Small intestine (tissue), 7 donors: ENCODE measurements around the gene RGS9BP. TPM values are rescaled to one million over a fixed set of nuclear protein-coding genes. Genes with fewer than 3 reads are reported as not detected.
"Not testable (repeated sequence)": the region's sequence is repeated elsewhere in the genome, so short reads cannot be mapped to it uniquely, and the experiment has no call there.

Experiments used
- DNase-seq, 2 donors: peaks; one replicate each; pipeline versions ENCODE4 v3.0.0 to v3.0.0-alpha.2; 2013
- FAIRE-seq: peaks from 2 replicates; lab custom pipeline; 2012; peaks lifted over from hg19 to GRCh38; lab: Jason Lieb, UNC
- H3K27ac ChIP-seq, 3 donors: one replicate each; pipeline ENCODE4 v1.5.1; 2013; ENCODE audit warnings: low read length in 2 of 3, mild to moderate bottlenecking in 2 of 3, control low read depth in 1 of 3, inconsistent platforms in 1 of 3, low read depth in 1 of 3, moderate library complexity in 1 of 3
- H3K27me3 ChIP-seq, 3 donors: one replicate each; pipeline ENCODE4 v1.6.1; 2013; ENCODE audit warnings: low read length in 3 of 3, inconsistent platforms in 1 of 3; ENCODE audit not compliant: control insufficient read depth in 3 of 3, insufficient read depth in 3 of 3
- H3K36me3 ChIP-seq, 3 donors: one replicate each; pipeline ENCODE4 v1.6.1; 2013; ENCODE audit warnings: low read length in 3 of 3, inconsistent platforms in 1 of 3, low read depth in 1 of 3, mild to moderate bottlenecking in 1 of 3, moderate library complexity in 1 of 3; ENCODE audit not compliant: control insufficient read depth in 3 of 3, insufficient read depth in 2 of 3
- H3K4me1 ChIP-seq, 3 donors: one replicate each; pipeline ENCODE4 v1.6.1; 2013; ENCODE audit warnings: low read length in 2 of 3, inconsistent platforms in 1 of 3, low read depth in 1 of 3, mild to moderate bottlenecking in 1 of 3, moderate library complexity in 1 of 3; ENCODE audit not compliant: control insufficient read depth in 3 of 3, insufficient read depth in 2 of 3
- H3K4me3 ChIP-seq, 3 donors: one replicate each; pipeline ENCODE4 v1.5.1; 2013; ENCODE audit warnings: low read length in 3 of 3, control low read depth in 1 of 3, inconsistent platforms in 1 of 3, low read depth in 1 of 3, mild to moderate bottlenecking in 1 of 3, moderate library complexity in 1 of 3
- H3K9me3 ChIP-seq, 2 donors: one replicate each; pipeline ENCODE4 v1.6.1; 2013; ENCODE audit warnings: low read depth in 1 of 2, low read length in 1 of 2; ENCODE audit not compliant: control insufficient read depth in 2 of 2, insufficient read depth in 1 of 2
- whole genome bisulfite sequencing, 3 donors: extraction: QIAGEN DNeasy Blood & Tissue Kit; methylation state at CpG; one replicate each; pipeline ENCODE4 v1.1.7; 2013; 5-methylcytosine and 5-hydroxymethylcytosine counted together
- polyA plus RNA-seq, 4 donors: library from polyadenylated mRNA; stranded (reverse) in 3 of 4; unstranded in 1 of 4; fragments of 200-250 nt in 3 of 4; fragments of 120-200 nt in 1 of 4; gene quantifications; one replicate each; pipeline versions ENCODE4 v1.2.1 to v1.2.3, GENCODE V29; 2013
- donor health status: healthy with polysubstance abuse.
- donor health status: control.
- donor health status: control.
- donor health status: Bipolar disorder and iron deficiency.
- donor health status: healthy.

Gene RGS9BP
- polyA plus RNA-seq, 4 donors = 0.04 to 0.10 TPM; not detected in 2

DNA sequence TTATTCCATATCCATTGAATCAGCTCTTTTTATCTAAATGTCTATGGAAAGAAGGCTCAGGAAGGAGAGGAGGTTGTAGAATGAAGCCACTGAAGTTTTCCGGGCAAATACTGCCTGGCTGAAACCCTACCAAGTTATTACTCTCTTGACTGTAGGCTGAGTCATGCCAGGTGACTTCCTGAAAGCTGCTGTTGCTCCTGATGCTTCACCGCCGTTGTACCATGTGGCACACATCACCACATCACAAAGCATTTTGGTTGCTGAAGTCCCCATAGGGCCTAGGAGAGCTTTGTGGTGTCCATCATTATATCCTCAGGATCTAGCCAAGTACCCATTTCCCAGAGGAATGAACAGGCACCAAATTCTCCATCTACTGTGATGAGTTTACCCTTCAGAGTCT lies 32.8 kb downstream of the RGS9BP start:
- H3K27me3 ChIP-seq = no peaks in the 10 kb centered on the region
- peaks cover 0 to 3% (median 0%) of the 10 kb centered on the region in 3 donors for H3K4me1 ChIP-seq
- no peak overlapping the region for H3K4me3 ChIP-seq
- no peak for FAIRE-seq
- no peak overlapping the region for H3K27ac ChIP-seq
- peaks cover 0 to 41% (median 0%) of the 10 kb centered on the region in 3 donors for H3K36me3 ChIP-seq
- DNase-seq = no peak
- peaks cover 0 to 14% of the 10 kb centered on the region in 2 donors for H3K9me3 ChIP-seq
- 73 to 78% (median 77%) methylated on average over 3 of the region's 3 CpGs for WGBS, 3 donors

DNA sequence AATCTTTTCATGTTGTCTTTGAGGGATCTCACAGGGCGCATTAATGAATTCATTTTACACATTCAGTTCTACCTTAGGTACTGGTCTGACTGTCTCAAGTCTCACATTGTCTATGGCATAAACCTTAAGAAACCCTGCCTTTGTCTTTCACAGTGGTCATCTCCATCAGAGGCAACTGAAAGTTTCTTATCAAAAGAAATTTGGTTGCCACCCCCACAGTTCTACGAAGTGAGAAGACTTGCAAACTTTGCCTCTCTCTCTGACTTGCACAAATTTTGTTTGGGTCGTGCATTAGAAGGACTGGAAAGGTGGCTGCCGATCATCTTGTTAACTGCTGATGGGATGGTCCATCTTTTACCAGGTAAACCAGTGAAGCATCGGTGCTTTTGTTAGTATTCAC lies 33.4 kb downstream of the RGS9BP start:
- FAIRE-seq (no peak), DNase-seq (no peak)
- 92 to 94% (median 93%) methylated on average over 5 of the region's 5 CpGs for WGBS, 3 donors
- Histone ChIP-seq H3K36me3 (peaks cover 0 to 40% (median 0%) of the 10 kb centered on the region in 3 donors), H3K27me3 (no peaks in the 10 kb centered on the region), H3K4me1 (peaks cover 0 to 3% (median 0%) of the 10 kb centered on the region in 3 donors), H3K9me3 (peaks cover 0 to 9% of the 10 kb centered on the region in 2 donors), H3K27ac (no peak overlapping the region), H3K4me3 (no peak overlapping the region)

DNA sequence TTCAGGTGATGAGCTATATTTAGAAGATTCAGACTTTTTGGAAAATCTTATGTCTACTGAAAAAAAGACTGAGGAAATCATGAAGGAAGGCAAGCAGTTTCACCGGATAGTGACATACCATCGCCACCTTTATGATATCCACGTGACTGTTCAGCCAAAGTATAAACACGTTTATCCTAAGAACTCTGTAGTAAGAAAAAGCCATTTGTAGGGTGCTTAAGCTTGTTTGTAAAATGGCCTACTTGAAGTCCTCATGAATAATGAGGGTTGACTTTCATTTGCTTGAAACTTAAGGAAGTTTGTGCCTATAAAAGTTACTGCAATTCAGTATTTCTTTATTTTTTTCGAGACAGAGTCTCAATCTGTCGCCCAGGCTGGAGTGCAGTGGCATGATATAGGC lies 36.1 kb downstream of the RGS9BP start:
- no peak overlapping the region for H3K27ac ChIP-seq
- no peak for DNase-seq
- 91 to 94% (median 91%) methylated on average over 6 of the region's 6 CpGs for WGBS, 3 donors
- H3K4me3 ChIP-seq = no peak overlapping the region
- no peaks in the 10 kb centered on the region for H3K9me3 ChIP-seq
- no peaks in the 10 kb centered on the region for H3K27me3 ChIP-seq
- peaks cover 0 to 35% (median 0%) of the 10 kb centered on the region in 3 donors for H3K36me3 ChIP-seq
- peaks cover 0 to 3% (median 0%) of the 10 kb centered on the region in 3 donors for H3K4me1 ChIP-seq
- FAIRE-seq = no peak

DNA sequence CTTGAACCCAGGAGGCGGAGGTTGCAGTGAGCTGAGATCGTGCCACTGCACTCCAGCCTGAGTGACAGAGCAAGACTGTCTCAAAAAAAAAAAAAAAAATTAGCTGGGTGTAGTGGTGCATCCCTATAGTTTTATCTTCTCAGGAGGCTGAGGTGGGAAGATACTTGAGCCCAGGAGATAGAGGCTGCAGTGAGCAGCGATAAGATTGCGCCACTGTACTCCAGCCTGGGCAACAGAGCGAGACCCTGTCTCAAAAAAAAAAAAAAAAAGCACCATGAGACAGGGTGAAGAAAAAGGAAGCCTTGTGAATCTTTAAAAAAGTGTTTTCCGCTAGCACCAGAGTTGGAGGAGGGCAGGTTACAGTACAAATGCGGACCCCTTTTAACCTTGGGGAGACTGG lies 40.6 kb downstream of the RGS9BP start:
- not testable (repeated sequence) for H3K4me3 ChIP-seq, FAIRE-seq, H3K4me1 ChIP-seq, H3K27me3 ChIP-seq, H3K27ac ChIP-seq, H3K9me3 ChIP-seq, DNase-seq
- H3K36me3 ChIP-seq = peaks cover 0 to 26% (median 0%) of the 10 kb centered on the region in 3 donors
- 96 to 97% (median 96%) methylated on average over 7 of the region's 7 CpGs for WGBS, 3 donors

DNA sequence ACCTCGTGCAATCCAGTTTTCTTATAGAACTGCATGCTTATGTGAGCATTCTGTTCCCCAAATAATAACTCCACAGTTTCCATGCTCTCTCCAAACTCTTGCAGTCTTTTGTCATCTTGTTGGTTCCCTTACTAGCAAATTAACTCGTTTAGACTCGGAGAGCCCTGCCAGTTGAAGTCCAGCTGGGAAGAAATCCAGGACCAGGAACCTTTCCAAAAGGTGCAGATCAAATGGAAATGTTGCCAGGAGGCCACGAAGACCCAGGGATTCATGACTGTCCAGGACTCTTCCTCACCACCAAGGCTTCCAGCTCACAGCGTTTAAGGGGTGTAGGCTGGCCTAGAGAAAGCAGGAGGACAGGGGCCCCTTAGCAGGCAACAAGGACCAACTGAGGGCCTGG lies 41.8 kb downstream of the RGS9BP start:
- Histone ChIP-seq H3K36me3 (peaks cover 0 to 22% (median 0%) of the 10 kb centered on the region in 3 donors), H3K27me3 (no peaks in the 10 kb centered on the region), H3K9me3 (no peaks in the 10 kb centered on the region), H3K4me1 (no peaks in the 10 kb centered on the region), H3K4me3 (no peak overlapping the region), H3K27ac (no peak overlapping the region)
- FAIRE-seq (no peak), DNase-seq (no peak)
- WGBS, 3 donors = 69 to 79% (median 72%) methylated on average over 5 of the region's 5 CpGs

DNA sequence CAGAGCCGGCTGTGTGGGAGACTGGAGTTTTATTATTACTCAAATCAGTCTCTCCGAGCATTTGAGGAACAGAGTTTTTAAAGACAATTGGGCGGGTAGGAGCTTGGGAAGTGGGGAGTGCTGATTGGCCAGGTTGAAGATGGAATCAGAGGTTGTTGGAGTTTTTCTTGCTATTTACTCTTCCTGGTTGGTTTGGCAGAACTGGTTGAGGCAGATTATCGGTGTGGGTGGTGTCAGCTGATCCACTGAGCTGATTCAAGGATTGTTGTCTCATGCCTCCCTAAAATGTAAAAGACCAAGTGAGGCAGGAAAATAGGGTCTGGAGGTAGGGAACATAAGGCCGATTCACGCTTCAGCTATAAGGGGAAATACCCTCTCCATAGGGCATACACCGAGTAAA lies 42.6 kb downstream of the RGS9BP start:
- DNase-seq (no peak), FAIRE-seq (no peak)
- no peaks in the 10 kb centered on the region for H3K27me3 ChIP-seq
- WGBS, 3 donors = 82 to 89% (median 83%) methylated on average over 7 of the region's 7 CpGs
- H3K27ac ChIP-seq = no peak overlapping the region
- no peak overlapping the region for H3K4me3 ChIP-seq
- no peaks in the 10 kb centered on the region for H3K9me3 ChIP-seq
- H3K36me3 ChIP-seq = peaks cover 0 to 17% (median 0%) of the 10 kb centered on the region in 3 donors
- H3K4me1 ChIP-seq = no peaks in the 10 kb centered on the region

DNA sequence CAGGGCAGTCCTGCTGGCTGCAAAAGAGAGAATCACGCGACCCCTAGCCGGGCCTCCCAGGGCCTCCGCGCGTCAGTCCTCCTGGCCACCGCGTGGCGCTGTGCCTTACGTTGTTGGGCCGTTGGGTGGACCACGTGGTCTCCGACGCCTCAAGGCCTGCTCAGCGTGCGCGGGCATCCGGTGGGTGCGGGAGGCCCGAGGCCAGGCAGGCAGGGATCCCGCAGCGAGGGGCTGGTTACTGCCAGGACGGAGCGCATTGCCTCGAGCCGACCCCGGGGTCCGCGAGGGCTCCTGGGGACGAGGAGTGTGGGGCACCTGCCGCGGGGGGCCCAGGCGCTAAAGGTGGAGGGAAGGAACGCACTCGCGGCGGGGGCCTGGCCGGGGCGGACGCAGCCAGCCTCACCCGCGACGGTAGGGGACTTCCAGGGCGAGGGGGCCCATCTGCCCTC lies 44.0 kb downstream of the RGS9BP start, which contains the start of gene TDRD12:
TDRD12 (plus strand) TSS at position 157 of the 449 bp plus-strand sequence. CDS start 306 bp downstream, outside the sequence.
- H3K36me3 ChIP-seq = peaks cover 0 to 11% (median 0%) of the 10 kb centered on the region in 3 donors
- no peak for FAIRE-seq
- H3K27me3 ChIP-seq = no peaks in the 10 kb centered on the region
- H3K4me1 ChIP-seq = no peaks in the 10 kb centered on the region
- DNase-seq = no peak
- no peak within 1 kb of the TSS for H3K4me3 ChIP-seq
- no peak within 1 kb of the TSS for H3K27ac ChIP-seq
- H3K9me3 ChIP-seq = no peaks in the 10 kb centered on the region
- 93 to 97% (median 94%) methylated on average over 28 to 44 of the region's 44 CpGs for WGBS, 3 donors

DNA sequence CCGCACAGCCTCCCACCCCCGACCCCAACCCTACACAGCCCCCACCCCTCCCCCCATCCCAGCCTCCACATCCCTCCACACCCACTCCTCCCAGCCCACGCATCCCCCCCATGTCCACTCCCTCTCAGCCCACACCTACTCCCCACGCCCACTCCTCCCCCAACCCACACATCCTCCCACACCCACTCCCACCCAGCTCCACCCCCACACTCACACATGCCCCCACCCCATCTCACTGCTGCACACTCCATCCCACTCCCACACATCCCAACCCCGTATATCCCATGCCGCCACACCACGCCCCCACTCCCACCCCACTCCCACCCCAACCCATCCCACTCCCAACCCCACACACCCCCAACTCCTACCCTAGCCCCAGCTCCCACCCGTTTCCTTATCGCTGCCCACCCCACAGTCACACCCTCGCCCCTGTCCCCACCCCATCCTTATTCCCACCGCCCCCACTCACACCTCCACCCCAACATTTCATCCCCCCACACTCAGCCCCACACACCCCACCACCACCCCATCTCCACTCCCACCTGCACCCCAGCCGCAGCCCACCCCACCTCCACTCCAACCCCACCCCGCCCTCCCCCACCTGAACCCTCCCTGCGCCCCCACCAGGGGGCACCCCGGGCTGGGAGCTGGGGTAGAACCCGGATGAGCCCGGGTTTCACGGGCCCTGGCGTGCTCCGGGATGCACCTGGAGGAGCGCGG lies 44.7 kb downstream of the RGS9BP start:
- H3K27ac ChIP-seq = no peak overlapping the region
- H3K27me3 ChIP-seq = no peaks in the 10 kb centered on the region
- FAIRE-seq = no peak
- H3K4me3 ChIP-seq = no peak overlapping the region
- peaks cover 0 to 6% (median 0%) of the 10 kb centered on the region in 3 donors for H3K36me3 ChIP-seq
- no peaks in the 10 kb centered on the region for H3K4me1 ChIP-seq
- WGBS, 3 donors = 92 to 95% (median 94%) methylated on average over 18 to 22 of the region's 22 CpGs
- DNase-seq = no peak
- no peaks in the 10 kb centered on the region for H3K9me3 ChIP-seq
